ENCODE measurements around the gene TBL2.

Gene TBL2

DNA sequence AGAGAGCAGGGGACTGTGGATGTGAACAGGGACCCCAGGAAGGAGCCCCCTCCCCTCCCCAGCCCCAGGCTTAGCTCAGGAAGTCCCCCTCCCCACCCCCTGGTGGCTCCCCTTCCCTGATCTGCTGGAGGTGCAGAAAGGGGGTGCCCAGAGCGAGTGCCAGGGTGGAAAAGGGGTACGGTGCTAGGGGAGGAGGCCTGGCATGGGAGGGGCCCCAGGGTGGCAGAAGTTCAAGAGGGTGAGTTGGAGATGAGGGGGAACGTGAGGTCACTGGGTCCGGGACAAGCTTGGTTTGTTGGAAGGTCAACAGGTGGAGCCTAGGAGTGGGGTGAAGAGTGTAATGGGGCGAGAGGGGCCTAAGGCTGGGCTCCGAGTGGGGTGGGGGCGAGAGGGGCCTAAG lies 21.5 kb upstream of the TBL2 start:
- Histone ChIP-seq H4K20me1 (ENCODE audit: insufficient read depth, low read length) (no peaks in the 10 kb centered on the region), H3K4me2 (ENCODE audit: low read length) (no peak overlapping the region), H3K36me3 (replicated peaks; ENCODE audit: low read depth, low read length) (no peaks in the 10 kb centered on the region), H3K9me3 (ENCODE audit: insufficient read depth, low read length) (no peaks in the 10 kb centered on the region), H3K27ac (ENCODE audit: low read length) (no peak overlapping the region), H3K27me3 (ENCODE audit: low read depth, low read length) (peaks cover 3% of the 10 kb centered on the region; the same call in 1 of the 2 replicates), H3K9ac (ENCODE audit: low read length) (no peak overlapping the region), H3K4me1 (ENCODE audit: low read length) (no peaks in the 10 kb centered on the region), H2AFZ (ENCODE audit: low read depth, low read length) (no peak overlapping the region), H3K79me2 (ENCODE audit: low read length) (no peaks in the 10 kb centered on the region), H3K4me3 (ENCODE audit: low read length) (no peak overlapping the region)
- TF ChIP-seq, protein P1, sequence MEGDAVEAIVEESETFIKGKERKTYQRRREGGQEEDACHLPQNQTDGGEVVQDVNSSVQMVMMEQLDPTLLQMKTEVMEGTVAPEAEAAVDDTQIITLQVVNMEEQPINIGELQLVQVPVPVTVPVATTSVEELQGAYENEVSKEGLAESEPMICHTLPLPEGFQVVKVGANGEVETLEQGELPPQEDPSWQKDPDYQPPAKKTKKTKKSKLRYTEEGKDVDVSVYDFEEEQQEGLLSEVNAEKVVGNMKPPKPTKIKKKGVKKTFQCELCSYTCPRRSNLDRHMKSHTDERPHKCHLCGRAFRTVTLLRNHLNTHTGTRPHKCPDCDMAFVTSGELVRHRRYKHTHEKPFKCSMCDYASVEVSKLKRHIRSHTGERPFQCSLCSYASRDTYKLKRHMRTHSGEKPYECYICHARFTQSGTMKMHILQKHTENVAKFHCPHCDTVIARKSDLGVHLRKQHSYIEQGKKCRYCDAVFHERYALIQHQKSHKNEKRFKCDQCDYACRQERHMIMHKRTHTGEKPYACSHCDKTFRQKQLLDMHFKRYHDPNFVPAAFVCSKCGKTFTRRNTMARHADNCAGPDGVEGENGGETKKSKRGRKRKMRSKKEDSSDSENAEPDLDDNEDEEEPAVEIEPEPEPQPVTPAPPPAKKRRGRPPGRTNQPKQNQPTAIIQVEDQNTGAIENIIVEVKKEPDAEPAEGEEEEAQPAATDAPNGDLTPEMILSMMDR (IDR thresholded peaks at IDR 0.05; ENCODE audit: low read depth, low read length), result no peak
- TF ChIP-seq EZH2phosphoT487 (IDR thresholded peaks at IDR 0.05; ENCODE audit: low read depth), result no peak

DNA sequence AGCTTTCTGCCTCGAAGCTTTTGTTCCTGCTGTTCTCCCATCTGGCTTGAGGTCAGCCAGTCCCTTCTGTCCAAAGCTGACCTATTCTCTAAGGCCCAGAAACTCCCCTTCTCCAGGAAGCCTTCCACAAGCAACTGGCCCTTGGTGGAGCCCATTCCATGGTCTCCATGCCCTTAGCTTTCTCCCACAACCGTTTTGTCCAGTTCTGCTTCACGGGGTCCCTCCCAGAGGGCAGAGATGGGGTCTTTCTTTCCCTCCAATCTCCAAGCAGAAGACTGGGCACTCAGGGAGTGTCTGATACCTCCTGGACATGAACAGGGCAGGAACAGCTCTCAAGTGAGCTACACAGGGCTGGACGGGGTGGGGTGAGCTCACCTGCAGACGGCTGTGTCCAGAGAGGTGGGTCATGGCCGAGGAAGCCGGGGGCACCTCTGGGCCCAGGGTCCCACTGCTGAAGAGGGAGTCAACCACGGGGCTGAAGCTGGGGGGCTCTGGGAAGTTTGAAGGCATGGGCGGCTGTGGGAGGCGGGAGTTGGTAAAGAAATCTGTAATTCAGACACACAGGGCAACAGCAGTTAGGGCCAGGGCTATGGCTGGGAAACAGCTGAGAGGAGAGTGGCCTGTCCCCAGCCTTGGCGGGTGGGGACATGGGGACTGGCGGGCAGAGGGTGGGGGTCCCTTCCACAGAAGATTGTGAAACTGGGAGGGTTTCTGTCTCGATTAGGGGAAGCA lies 20.9 kb upstream of the TBL2 start:
- no peak for TF ChIP-seq EZH2phosphoT487 (IDR thresholded peaks at IDR 0.05; ENCODE audit: low read depth)
- TF ChIP-seq, protein P1 (IDR thresholded peaks at IDR 0.05; ENCODE audit: low read depth, low read length), result no peak

DNA sequence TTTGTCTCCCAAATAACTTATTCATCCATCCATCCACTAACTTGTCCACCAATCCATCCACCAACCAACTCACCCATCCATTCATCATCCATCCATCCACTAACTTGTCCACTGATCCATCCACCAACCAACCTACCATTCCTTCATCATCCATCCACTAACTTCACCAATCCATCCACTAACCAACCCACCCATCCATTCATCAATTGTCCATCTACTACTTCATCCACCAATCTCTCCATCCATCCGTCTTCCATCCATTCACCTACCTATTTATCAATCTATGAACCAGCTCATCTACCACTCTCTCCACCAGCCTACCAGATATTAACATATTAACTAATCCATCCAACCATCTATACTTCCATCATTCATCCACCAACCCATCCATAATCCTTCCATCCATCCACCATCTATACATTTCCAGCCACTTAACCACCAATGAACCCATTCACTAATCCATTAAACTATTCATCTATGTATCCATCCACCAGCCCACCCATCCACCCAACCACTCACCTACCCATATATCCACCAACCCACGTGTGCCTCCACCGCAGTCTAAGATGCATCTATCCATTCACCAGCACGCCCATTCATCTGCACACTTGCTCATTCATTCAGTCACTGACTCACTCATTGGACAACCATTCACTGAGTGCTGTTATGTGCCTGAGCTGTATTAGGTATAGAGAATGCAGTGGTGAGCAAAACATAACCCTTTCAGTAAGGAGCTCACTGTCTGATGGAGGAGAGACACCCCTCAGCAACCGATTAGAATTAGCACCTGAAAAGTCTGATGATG lies 19.8 kb upstream of the TBL2 start:
- no peak overlapping the region for H3K9ac ChIP-seq (ENCODE audit: low read length)
- H3K4me3 ChIP-seq (ENCODE audit: low read length), result no peak overlapping the region
- H3K4me2 ChIP-seq (ENCODE audit: low read length), result no peak overlapping the region
- no peaks in the 10 kb centered on the region for H4K20me1 ChIP-seq (ENCODE audit: insufficient read depth, low read length)
- H3K9me3 ChIP-seq (ENCODE audit: insufficient read depth, low read length), result no peaks in the 10 kb centered on the region
- H3K4me1 ChIP-seq (ENCODE audit: low read length), result no peaks in the 10 kb centered on the region
- no peak overlapping the region for H3K27ac ChIP-seq (ENCODE audit: low read length)
- H3K79me2 ChIP-seq (ENCODE audit: low read length), result no peaks in the 10 kb centered on the region
- H2AFZ ChIP-seq (ENCODE audit: low read depth, low read length), result no peak overlapping the region
- H3K27me3 ChIP-seq (ENCODE audit: low read depth, low read length), result peaks cover 3% of the 10 kb centered on the region; the same call in 1 of the 2 replicates
- TF ChIP-seq EZH2phosphoT487 (IDR thresholded peaks at IDR 0.05; ENCODE audit: low read depth), result no peak
- TF ChIP-seq, protein P1 (IDR thresholded peaks at IDR 0.05; ENCODE audit: low read depth, low read length), result no peak
- no peaks in the 10 kb centered on the region for H3K36me3 ChIP-seq (replicated peaks; ENCODE audit: low read depth, low read length)

More for the DNA sequence above, 20.9 kb upstream of the TBL2 start:
- Histone ChIP-seq H2AFZ (ENCODE audit: low read depth, low read length) (no peak overlapping the region), H3K79me2 (ENCODE audit: low read length) (no peaks in the 10 kb centered on the region), H3K4me3 (ENCODE audit: low read length) (no peak overlapping the region), H3K4me1 (ENCODE audit: low read length) (no peaks in the 10 kb centered on the region), H3K9me3 (ENCODE audit: insufficient read depth, low read length) (no peaks in the 10 kb centered on the region), H3K36me3 (replicated peaks; ENCODE audit: low read depth, low read length) (no peaks in the 10 kb centered on the region), H4K20me1 (ENCODE audit: insufficient read depth, low read length) (no peaks in the 10 kb centered on the region), H3K27me3 (ENCODE audit: low read depth, low read length) (peaks cover 3% of the 10 kb centered on the region; the same call in 1 of the 2 replicates), H3K9ac (ENCODE audit: low read length) (no peak overlapping the region), H3K27ac (ENCODE audit: low read length) (no peak overlapping the region), H3K4me2 (ENCODE audit: low read length) (no peak overlapping the region)
